IMR-90 (cell line): Measurements from ENCODE around the gene SCNM1.

Experiments used
- POLR2A ChIP-seq: IDR thresholded peaks from 2 replicates; pipeline ENCODE4 v1.6.1; 2012; ENCODE audit warnings: mild to moderate bottlenecking, low read depth, low read length
- RCOR1 ChIP-seq: IDR thresholded peaks from 2 replicates; pipeline ENCODE4 v1.6.1; 2012; ENCODE audit warnings: mild to moderate bottlenecking, low read length, improper control_type of control experiment; ENCODE audit not compliant: insufficient replicate concordance
- TF ChIP-seq, protein P1 (sequence below): conservative IDR thresholded peaks from 2 replicates; pipeline ENCODE4 v1.5.1; 2012; ENCODE audit warnings: mild to moderate bottlenecking, low read depth, low read length, improper control_type of control experiment
- TF ChIP-seq, protein P2 (sequence below): fragments of 150-350 bp; IDR thresholded peaks from 2 replicates; pipeline ENCODE4 v1.6.1; 2017; ENCODE audit warnings: mild to moderate bottlenecking, antibody characterized with exemption, low read length, low read depth
- TF ChIP-seq, protein P3 (sequence below): fragments of 150-350 bp; IDR thresholded peaks from 2 replicates; pipeline ENCODE4 v1.6.1; 2016; ENCODE audit warnings: low read depth, mild to moderate bottlenecking, low read length, moderate library complexity, borderline replicate concordance

DNA sequence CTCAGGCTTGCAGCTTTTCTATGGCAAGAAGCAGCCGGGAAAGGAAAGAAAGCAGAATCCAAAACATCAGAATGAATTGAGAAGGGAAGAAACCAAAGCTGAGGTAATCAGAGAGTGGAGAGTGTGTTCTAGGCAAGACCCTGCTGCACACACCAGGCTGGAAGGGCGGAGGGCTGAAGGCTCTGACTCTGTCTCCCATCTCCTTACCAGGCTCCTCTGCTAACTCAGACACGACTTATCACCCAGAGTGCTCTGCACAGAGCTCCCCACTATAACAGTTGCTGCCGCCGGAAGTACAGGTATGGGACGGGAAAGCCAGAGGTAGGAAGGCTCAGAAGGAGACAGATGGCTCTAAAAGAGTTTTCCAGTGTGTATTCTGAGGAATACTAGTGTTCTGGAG lies 1.2 kb downstream of the SCNM1 start:
- TF ChIP-seq, protein P1, sequence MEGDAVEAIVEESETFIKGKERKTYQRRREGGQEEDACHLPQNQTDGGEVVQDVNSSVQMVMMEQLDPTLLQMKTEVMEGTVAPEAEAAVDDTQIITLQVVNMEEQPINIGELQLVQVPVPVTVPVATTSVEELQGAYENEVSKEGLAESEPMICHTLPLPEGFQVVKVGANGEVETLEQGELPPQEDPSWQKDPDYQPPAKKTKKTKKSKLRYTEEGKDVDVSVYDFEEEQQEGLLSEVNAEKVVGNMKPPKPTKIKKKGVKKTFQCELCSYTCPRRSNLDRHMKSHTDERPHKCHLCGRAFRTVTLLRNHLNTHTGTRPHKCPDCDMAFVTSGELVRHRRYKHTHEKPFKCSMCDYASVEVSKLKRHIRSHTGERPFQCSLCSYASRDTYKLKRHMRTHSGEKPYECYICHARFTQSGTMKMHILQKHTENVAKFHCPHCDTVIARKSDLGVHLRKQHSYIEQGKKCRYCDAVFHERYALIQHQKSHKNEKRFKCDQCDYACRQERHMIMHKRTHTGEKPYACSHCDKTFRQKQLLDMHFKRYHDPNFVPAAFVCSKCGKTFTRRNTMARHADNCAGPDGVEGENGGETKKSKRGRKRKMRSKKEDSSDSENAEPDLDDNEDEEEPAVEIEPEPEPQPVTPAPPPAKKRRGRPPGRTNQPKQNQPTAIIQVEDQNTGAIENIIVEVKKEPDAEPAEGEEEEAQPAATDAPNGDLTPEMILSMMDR = no peak
- TF ChIP-seq, protein P2, sequence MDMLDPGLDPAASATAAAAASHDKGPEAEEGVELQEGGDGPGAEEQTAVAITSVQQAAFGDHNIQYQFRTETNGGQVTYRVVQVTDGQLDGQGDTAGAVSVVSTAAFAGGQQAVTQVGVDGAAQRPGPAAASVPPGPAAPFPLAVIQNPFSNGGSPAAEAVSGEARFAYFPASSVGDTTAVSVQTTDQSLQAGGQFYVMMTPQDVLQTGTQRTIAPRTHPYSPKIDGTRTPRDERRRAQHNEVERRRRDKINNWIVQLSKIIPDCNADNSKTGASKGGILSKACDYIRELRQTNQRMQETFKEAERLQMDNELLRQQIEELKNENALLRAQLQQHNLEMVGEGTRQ = no peak
- TF ChIP-seq POLR2A (no peak), RCOR1 (no peak)
- TF ChIP-seq, protein P3, sequence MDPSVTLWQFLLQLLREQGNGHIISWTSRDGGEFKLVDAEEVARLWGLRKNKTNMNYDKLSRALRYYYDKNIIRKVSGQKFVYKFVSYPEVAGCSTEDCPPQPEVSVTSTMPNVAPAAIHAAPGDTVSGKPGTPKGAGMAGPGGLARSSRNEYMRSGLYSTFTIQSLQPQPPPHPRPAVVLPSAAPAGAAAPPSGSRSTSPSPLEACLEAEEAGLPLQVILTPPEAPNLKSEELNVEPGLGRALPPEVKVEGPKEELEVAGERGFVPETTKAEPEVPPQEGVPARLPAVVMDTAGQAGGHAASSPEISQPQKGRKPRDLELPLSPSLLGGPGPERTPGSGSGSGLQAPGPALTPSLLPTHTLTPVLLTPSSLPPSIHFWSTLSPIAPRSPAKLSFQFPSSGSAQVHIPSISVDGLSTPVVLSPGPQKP = no peak
